KMS-11 (cell line): ENCODE results near the gene AOC3.
"Not testable (repeated sequence)": the region's sequence is repeated elsewhere in the genome, so short reads cannot be mapped to it uniquely, and the experiment has no call there.

Source experiments
- H2AFZ ChIP-seq: fragments of 200-600 bp; sonication (generic); 2 replicates; pipeline ENCODE4 v1.6.1; 2016; ENCODE audit warnings: antibody characterized with exemption, mixed run types, low read depth
- H3K27ac ChIP-seq: fragments of 200-600 bp; sonication (generic); 2 replicates; pipeline ENCODE4 v1.6.1; 2016; ENCODE audit warnings: mild to moderate bottlenecking, mixed run types
- H3K27me3 ChIP-seq: fragments of 200-600 bp; sonication (generic); 2 replicates; pipeline ENCODE4 v1.6.1; 2017; ENCODE audit warnings: mild to moderate bottlenecking, low read depth, mixed run types, moderate library complexity; ENCODE audit not compliant: insufficient read depth
- H3K36me3 ChIP-seq: fragments of 200-600 bp; sonication (generic); 2 replicates; pipeline ENCODE4 v1.6.1; 2017; ENCODE audit warnings: mild to moderate bottlenecking, mixed run types; ENCODE audit not compliant: insufficient read depth
- H3K4me1 ChIP-seq: fragments of 200-600 bp; sonication (generic); 2 replicates; pipeline ENCODE4 v1.6.1; 2016; ENCODE audit warnings: mild to moderate bottlenecking, low read depth, mixed run types; ENCODE audit not compliant: poor library complexity, severe bottlenecking
- H3K4me2 ChIP-seq: fragments of 200-600 bp; sonication (generic); 2 replicates; pipeline ENCODE4 v1.7.0; 2016; ENCODE audit warnings: mild to moderate bottlenecking, mixed run types
- H3K4me3 ChIP-seq: fragments of 200-600 bp; sonication (generic); IDR thresholded peaks from 2 replicates; pipeline ENCODE4 v1.6.1; 2017; ENCODE audit warnings: low read depth, low read length, mixed read lengths; ENCODE audit not compliant: insufficient read depth
- H3K79me2 ChIP-seq: fragments of 200-600 bp; sonication (generic); 2 replicates; pipeline ENCODE4 v1.6.1; 2016; ENCODE audit warnings: low read depth, mixed run types; ENCODE audit not compliant: insufficient read depth
- H3K9ac ChIP-seq: fragments of 200-600 bp; sonication (generic); 2 replicates; pipeline ENCODE4 v1.6.1; 2016; ENCODE audit warnings: mild to moderate bottlenecking, mixed run types
- H4K20me1 ChIP-seq: fragments of 200-600 bp; sonication (generic); 2 replicates; pipeline ENCODE4 v1.6.1; 2016; ENCODE audit warnings: mild to moderate bottlenecking, mixed run types; ENCODE audit not compliant: insufficient read depth
- TF ChIP-seq, protein P1 (sequence below): fragments of 200-600 bp; sonication (generic); conservative IDR thresholded peaks from 2 replicates; pipeline ENCODE4 v1.6.1; 2017; ENCODE audit warnings: low read depth, mild to moderate bottlenecking, antibody characterized with exemption, low read length, moderate library complexity, mixed read lengths

The AOC3 gene

DNA sequence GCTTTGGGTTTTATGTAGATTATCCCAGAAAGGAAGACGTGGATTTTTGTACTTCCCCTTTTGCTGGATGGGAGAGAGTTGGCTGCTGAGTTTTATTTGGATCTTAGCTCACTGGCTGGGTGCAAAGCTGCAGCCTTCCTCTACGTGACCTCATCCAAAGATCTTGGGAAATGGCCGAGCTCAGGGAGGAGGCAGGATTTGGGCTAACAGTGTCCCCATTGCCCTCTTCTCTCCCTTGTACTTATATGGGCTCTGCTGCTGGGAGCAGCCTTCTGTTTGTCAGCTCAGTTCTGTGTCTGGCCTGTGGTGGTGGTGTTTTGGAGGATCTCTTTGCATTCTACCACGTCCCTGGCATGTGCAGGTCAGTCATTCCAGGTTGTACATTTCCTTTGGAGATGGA is 2.0 kb downstream of the AOC3 start:
- H4K20me1 ChIP-seq: no peaks in the 10 kb centered on the region
- H3K9ac ChIP-seq: peak overlapping the region; percentile 31; the same call in 1 of the 2 replicates
- H3K36me3 ChIP-seq: no peaks in the 10 kb centered on the region
- H3K4me2 ChIP-seq: peak overlapping the region; percentile 74
- H3K79me2 ChIP-seq: no peaks in the 10 kb centered on the region
- no peaks in the 10 kb centered on the region for H3K27me3 ChIP-seq
- no peak overlapping the region for H3K4me3 ChIP-seq
- TF ChIP-seq, protein P1, sequence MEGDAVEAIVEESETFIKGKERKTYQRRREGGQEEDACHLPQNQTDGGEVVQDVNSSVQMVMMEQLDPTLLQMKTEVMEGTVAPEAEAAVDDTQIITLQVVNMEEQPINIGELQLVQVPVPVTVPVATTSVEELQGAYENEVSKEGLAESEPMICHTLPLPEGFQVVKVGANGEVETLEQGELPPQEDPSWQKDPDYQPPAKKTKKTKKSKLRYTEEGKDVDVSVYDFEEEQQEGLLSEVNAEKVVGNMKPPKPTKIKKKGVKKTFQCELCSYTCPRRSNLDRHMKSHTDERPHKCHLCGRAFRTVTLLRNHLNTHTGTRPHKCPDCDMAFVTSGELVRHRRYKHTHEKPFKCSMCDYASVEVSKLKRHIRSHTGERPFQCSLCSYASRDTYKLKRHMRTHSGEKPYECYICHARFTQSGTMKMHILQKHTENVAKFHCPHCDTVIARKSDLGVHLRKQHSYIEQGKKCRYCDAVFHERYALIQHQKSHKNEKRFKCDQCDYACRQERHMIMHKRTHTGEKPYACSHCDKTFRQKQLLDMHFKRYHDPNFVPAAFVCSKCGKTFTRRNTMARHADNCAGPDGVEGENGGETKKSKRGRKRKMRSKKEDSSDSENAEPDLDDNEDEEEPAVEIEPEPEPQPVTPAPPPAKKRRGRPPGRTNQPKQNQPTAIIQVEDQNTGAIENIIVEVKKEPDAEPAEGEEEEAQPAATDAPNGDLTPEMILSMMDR: no peak
- H3K27ac ChIP-seq: peak overlapping the region; percentile 60
- H3K4me1 ChIP-seq: peaks cover 55% of the 10 kb centered on the region
- H2AFZ ChIP-seq: peak overlapping the region; percentile 41; the same call in 1 of the 2 replicates

DNA sequence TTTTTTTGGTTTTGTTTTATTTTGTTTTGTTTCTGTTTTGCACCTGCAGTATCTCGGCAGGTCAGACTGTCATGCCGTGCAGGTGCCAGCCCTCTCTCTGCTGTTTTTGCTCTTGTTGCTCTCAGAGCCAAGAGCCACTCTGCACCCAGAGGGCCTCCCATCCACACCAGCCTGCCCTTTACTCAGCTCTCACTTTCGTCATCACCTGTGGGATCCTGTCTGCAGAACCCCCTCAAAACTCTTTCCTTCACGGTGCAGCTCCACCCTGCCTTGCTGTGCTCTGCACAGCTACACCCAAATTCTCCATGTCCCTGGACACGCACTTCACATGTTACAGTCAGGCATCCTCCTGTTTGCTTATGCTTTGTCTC is 2.6 kb downstream of the AOC3 start:
- Histone ChIP-seq H3K4me2 (peak overlapping the region; percentile 74), H3K4me3 (no peak overlapping the region), H3K4me1 (peaks cover 51% of the 10 kb centered on the region), H3K27ac (peak overlapping the region; percentile 60), H3K9ac (peak overlapping the region; percentile 31; the same call in 1 of the 2 replicates), H2AFZ (peak overlapping the region; percentile 41; the same call in 1 of the 2 replicates), H3K36me3 (no peaks in the 10 kb centered on the region), H4K20me1 (no peaks in the 10 kb centered on the region), H3K79me2 (no peaks in the 10 kb centered on the region), H3K27me3 (no peaks in the 10 kb centered on the region)
- TF ChIP-seq, protein P1: no peak

DNA sequence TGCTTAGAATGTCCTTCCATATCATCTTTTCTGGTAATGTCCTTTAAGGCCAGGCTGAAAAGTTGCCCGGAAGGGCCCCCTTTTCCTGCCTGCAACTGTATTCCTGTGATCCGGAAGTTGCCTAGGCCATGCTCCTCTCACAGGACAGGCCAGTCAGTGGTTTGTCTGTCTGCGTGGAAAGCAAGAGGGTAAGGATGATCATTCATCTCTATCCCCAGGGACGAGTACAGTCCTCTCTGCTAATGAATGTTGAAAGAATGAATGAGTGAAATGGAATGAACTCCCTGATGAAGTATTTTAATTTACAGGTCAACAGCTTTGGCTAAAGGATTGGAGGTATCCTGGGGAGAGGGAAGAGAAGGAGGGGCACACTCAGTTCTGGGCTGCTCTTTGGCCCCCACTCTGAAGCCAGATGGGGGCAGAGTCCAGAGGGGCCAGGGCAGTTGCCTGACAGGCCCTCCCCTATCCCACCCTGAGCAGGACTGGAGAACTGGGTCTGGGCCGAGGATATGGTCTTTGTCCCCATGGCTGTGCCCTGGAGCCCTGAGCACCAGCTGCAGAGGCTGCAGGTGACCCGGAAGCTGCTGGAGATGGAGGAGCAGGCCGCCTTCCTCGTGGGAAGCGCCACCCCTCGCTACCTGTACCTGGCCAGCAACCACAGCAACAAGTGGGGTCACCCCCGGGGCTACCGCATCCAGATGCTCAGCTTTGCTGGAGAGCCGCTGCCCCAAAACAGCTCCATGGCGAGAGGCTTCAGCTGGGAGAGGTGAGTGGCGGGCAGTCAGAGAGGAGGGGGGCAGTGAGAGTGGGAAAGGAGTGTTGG is 3.2 kb downstream of the AOC3 start:
- no peaks in the 10 kb centered on the region for H3K79me2 ChIP-seq
- H4K20me1 ChIP-seq: no peaks in the 10 kb centered on the region
- H3K36me3 ChIP-seq: no peaks in the 10 kb centered on the region
- peak overlapping the region; percentile 41; the same call in 1 of the 2 replicates for H2AFZ ChIP-seq
- TF ChIP-seq, protein P1: no peak
- no peaks in the 10 kb centered on the region for H3K27me3 ChIP-seq
- H3K27ac ChIP-seq: peak overlapping the region; percentile 60; the same call in 1 of the 2 replicates
- H3K4me2 ChIP-seq: peak overlapping the region; percentile 74
- peaks cover 45% of the 10 kb centered on the region for H3K4me1 ChIP-seq
- H3K9ac ChIP-seq: peak overlapping the region; percentile 31; the same call in 1 of the 2 replicates
- H3K4me3 ChIP-seq: no peak overlapping the region

DNA sequence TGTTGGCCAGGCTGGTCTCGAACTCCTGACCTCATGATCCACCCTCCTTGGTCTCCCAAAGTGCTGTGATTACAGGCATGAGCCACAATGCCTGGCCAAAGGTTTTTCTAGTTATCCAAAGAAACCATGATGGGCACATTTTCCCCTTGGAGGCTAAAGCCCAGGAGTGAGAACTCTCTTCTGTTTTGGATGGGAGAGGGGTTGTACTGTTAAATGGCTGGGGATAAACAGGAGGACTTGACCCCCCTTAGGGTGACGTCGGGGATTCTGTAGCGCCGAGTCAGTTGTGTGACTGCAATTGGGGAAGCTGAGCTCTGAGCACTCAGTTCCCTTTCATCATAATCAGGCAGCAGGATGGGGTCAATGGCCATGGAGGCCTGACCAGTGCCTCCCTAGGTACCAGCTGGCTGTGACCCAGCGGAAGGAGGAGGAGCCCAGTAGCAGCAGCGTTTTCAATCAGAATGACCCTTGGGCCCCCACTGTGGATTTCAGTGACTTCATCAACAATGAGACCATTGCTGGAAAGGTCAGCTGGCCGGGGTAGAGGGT is 4.1 kb downstream of the AOC3 start:
- H3K9ac ChIP-seq: no peak overlapping the region
- no peak overlapping the region for H3K27ac ChIP-seq
- TF ChIP-seq, protein P1: no peak
- H2AFZ ChIP-seq: no peak overlapping the region
- H3K36me3 ChIP-seq: no peaks in the 10 kb centered on the region
- peaks cover 36% of the 10 kb centered on the region for H3K4me1 ChIP-seq
- no peak overlapping the region for H3K4me3 ChIP-seq
- H3K79me2 ChIP-seq: no peaks in the 10 kb centered on the region
- H3K27me3 ChIP-seq: no peaks in the 10 kb centered on the region
- H4K20me1 ChIP-seq: no peaks in the 10 kb centered on the region
- no peak overlapping the region for H3K4me2 ChIP-seq

DNA sequence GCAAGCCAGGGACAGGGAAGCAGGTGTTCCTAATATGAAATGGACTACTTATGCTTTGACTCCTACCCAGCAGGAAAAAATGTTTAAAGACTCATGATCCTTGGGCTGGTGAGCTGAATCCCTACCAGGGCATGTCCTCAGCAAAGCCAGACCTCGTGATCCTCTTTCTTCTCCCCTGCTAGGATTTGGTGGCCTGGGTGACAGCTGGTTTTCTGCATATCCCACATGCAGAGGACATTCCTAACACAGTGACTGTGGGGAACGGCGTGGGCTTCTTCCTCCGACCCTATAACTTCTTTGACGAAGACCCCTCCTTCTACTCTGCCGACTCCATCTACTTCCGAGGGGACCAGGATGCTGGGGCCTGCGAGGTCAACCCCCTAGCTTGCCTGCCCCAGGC is 5.1 kb downstream of the AOC3 start:
- not testable (repeated sequence) for H3K79me2 ChIP-seq, H3K27ac ChIP-seq, H3K27me3 ChIP-seq, H4K20me1 ChIP-seq, H3K36me3 ChIP-seq, H3K4me2 ChIP-seq, H3K4me3 ChIP-seq, H3K9ac ChIP-seq, H2AFZ ChIP-seq
- H3K4me1 ChIP-seq: peaks cover 28% of the 10 kb centered on the region

DNA sequence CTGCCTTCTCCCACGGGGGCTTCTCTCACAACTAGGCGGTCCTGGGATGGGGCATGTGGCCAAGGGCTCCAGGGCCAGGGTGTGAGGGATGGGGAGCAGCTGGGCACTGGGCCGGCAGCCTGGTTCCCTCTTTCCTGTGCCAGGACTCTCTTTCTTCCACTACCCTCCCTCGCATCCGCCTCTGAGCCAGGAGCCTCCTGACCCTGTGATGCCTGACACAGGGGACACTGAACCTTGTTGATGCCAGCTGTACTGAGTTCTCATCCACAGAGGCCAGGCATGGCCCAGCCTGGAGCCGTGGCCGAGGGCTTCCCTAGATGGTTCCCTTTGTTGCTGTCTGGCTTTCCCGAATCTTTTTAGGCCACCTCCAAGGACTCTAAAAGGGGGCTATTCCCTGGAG is 5.5 kb downstream of the AOC3 start:
- H4K20me1 ChIP-seq, H3K27me3 ChIP-seq, H3K36me3 ChIP-seq, H3K27ac ChIP-seq, H3K4me2 ChIP-seq, H2AFZ ChIP-seq, H3K4me3 ChIP-seq, H3K9ac ChIP-seq, H3K79me2 ChIP-seq: not testable (repeated sequence)
- peaks cover 28% of the 10 kb centered on the region for H3K4me1 ChIP-seq
